ENCODE measurements around the gene FOSB. TPM values are rescaled to one million over a fixed set of nuclear protein-coding genes. Genes with fewer than 3 reads are reported as not detected.

Gene FOSB
- polyA plus RNA-seq, 1 donor from 2014 or later = 48.1 TPM

- H3K9me3 Mint-ChIP-seq = peaks cover 0 to 2% (median 0%) of the 10 kb centered on the region in 3 donors
- peaks cover 17 to 27% (median 18%) of the 10 kb centered on the region in 3 donors for H3K4me1 Mint-ChIP-seq
Observed at GRCh38 chr19:45475537-45476291, 7.9 kb downstream of the FOSB start.

GRCh38 chr19:45476304-45476703 lies 8.5 kb downstream of the FOSB start:
- peaks cover 0 to 2% (median 0%) of the 10 kb centered on the region in 3 donors for H3K9me3 Mint-ChIP-seq
- H3K27me3 Mint-ChIP-seq = peaks cover 29% of the 10 kb centered on the region
- H3K4me3 Mint-ChIP-seq = peak overlapping the region; percentile 21 to 99 (median 37)
- H3K4me1 Mint-ChIP-seq = peaks cover 17 to 27% (median 18%) of the 10 kb centered on the region in 3 donors
- H3K36me3 Mint-ChIP-seq = peaks cover 2% of the 10 kb centered on the region
- peak overlapping the region in 2 of 3 donors; percentile 95 to 100 for H3K27ac Mint-ChIP-seq

More at GRCh38 chr19:45475537-45476291, 7.9 kb downstream of the FOSB start:
- Mint-ChIP-seq H3K27me3 (peaks cover 30% of the 10 kb centered on the region), H3K27ac (peak overlapping the region; percentile 80 to 100 (median 95)), H3K36me3 (peaks cover 2% of the 10 kb centered on the region), H3K4me3 (peak overlapping the region; percentile 20 to 99 (median 39))

- Mint-ChIP-seq H3K4me3 (peak overlapping the region in 2 of 4 donors; percentile 32 to 67), H3K27ac (peak overlapping the region; percentile 59 to 100 (median 99)), H3K36me3 (peaks cover 2% of the 10 kb centered on the region), H3K27me3 (peaks cover 26% of the 10 kb centered on the region), H3K4me1 (peaks cover 16 to 27% (median 18%) of the 10 kb centered on the region in 3 donors), H3K9me3 (peaks cover 0 to 2% (median 0%) of the 10 kb centered on the region in 3 donors)
Observed at GRCh38 chr19:45477186-45477585, 9.4 kb downstream of the FOSB start.

DNA sequence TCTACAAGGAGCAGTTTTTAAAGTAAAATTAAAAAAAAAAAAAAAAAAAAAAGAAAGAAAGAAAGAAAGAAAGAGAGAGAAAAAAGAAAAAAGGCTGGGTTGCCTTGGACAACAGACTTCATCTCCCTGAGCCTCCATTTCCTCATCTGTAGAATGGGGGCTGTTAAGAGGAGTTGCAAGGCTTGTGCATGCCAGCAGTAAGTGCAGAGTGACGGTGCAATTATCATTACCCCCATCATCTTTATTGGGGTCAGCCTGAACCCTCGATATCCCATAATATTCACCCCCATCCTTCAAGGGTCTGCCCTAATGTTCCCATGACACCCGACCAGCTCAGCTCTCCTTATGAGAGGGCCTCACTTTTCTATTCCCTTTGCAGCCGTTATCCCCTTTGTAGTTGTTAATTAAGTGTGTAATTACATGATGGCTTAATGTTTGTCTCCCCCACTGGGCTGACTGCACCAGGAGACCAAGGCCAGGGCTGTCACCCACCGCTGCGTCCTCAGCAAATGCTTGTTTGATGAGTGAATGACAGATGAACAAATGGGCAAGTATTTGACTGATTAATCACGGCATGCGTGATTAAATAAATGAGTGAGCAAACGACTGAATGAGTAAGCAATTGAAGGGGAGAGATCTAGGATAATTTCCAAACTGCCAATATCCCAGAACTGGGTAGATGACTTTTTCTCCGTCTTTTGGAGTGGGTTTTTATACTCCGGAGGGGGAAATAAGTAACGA lies 10.1 kb downstream of the FOSB start:
- Mint-ChIP-seq H3K4me3 (peak overlapping the region; percentile 86 to 96 (median 95)), H3K36me3 (peaks cover under 1% of the 10 kb centered on the region), H3K4me1 (peaks cover 10 to 27% (median 18%) of the 10 kb centered on the region in 3 donors), H3K27me3 (peaks cover 20% of the 10 kb centered on the region), H3K27ac (peak overlapping the region; percentile 99 to 100 (median 99)), H3K9me3 (peaks cover 0 to 2% (median 0%) of the 10 kb centered on the region in 3 donors)

GRCh38 chr19:45478454-45479238 lies 10.8 kb downstream of the FOSB start:
- peak overlapping the region; percentile 86 to 96 (median 95) for H3K4me3 Mint-ChIP-seq
- H3K36me3 Mint-ChIP-seq = no peaks in the 10 kb centered on the region
- H3K27me3 Mint-ChIP-seq = peaks cover 16% of the 10 kb centered on the region
- H3K9me3 Mint-ChIP-seq = peaks cover 0 to 2% (median 0%) of the 10 kb centered on the region in 3 donors
- H3K27ac Mint-ChIP-seq = peak overlapping the region; percentile 99 to 100 (median 99)
- peaks cover 10 to 27% (median 18%) of the 10 kb centered on the region in 3 donors for H3K4me1 Mint-ChIP-seq

- Mint-ChIP-seq H3K27ac (no peak overlapping the region), H3K9me3 (no peaks in the 10 kb centered on the region), H3K36me3 (no peaks in the 10 kb centered on the region), H3K4me1 (peaks cover 14 to 18% (median 16%) of the 10 kb centered on the region in 3 donors), H3K27me3 (no peaks in the 10 kb centered on the region), H3K4me3 (no peak overlapping the region)
Observed at GRCh38 chr19:45483033-45483432, 15.2 kb downstream of the FOSB start.

- Mint-ChIP-seq H3K27me3 (peaks cover 3% of the 10 kb centered on the region), H3K27ac (no peak overlapping the region), H3K4me1 (peaks cover 3 to 11% (median 9%) of the 10 kb centered on the region in 3 donors), H3K9me3 (no peaks in the 10 kb centered on the region), H3K4me3 (peak overlapping the region in 1 of 4 donors; percentile 54), H3K36me3 (no peaks in the 10 kb centered on the region)
Observed at GRCh38 chr19:45484273-45484945, 16.6 kb downstream of the FOSB start.

DNA sequence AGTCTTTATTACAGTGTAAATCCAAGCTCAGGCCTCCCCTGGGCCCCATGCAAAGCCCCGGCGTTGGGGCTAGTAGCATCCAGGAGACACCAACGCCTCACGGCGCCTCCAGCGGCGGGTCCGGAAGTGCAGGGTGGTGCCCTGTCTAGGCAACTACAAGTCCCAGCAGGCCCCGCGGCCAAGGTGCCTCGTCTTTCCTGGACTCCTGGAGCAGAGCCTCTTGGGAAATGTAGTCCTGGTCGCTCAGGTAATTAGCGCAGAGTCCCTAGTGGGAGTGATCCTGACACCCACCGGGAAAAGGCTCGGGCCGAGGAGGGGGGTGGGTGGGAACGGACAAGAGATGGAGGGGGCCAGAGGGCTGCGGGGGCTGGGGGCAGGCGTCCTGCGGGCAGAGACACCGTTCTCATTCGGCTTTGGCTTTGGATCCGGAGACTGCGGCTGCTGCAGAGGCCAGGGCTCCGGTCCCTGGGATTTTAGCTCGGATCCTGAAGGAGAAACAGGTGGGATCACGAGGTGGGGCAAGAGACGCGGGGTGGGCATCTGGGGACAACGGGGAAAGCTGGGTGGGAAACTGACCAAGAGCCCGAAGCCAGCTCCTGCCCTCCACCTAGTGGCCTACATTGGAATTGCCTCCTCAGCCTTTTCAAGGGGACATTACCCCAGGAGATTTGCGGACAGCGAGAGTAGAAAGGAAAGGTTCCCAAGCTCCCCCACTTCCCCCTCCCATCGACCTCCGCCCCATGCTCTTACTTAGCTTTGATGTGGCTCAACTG lies 17.7 kb downstream of the FOSB start:
- Mint-ChIP-seq H3K27ac (peak overlapping the region; percentile 76 to 80 (median 78)), H3K27me3 (peaks cover 3% of the 10 kb centered on the region), H3K36me3 (no peaks in the 10 kb centered on the region), H3K4me3 (peak overlapping the region; percentile 85 to 98 (median 94)), H3K9me3 (no peaks in the 10 kb centered on the region), H3K4me1 (peaks cover 3 to 9% (median 9%) of the 10 kb centered on the region in 3 donors)

GRCh38 chr19:45488708-45489107 lies 20.9 kb downstream of the FOSB start:
- peaks cover 9 to 16% (median 16%) of the 10 kb centered on the region in 3 donors for H3K4me1 Mint-ChIP-seq
- H3K27me3 Mint-ChIP-seq = peaks cover 14% of the 10 kb centered on the region
- no peak overlapping the region for H3K4me3 Mint-ChIP-seq
- H3K36me3 Mint-ChIP-seq = peaks cover 2% of the 10 kb centered on the region
- H3K9me3 Mint-ChIP-seq = no peaks in the 10 kb centered on the region
- H3K27ac Mint-ChIP-seq = peak overlapping the region in 1 of 3 donors; percentile 71

DNA sequence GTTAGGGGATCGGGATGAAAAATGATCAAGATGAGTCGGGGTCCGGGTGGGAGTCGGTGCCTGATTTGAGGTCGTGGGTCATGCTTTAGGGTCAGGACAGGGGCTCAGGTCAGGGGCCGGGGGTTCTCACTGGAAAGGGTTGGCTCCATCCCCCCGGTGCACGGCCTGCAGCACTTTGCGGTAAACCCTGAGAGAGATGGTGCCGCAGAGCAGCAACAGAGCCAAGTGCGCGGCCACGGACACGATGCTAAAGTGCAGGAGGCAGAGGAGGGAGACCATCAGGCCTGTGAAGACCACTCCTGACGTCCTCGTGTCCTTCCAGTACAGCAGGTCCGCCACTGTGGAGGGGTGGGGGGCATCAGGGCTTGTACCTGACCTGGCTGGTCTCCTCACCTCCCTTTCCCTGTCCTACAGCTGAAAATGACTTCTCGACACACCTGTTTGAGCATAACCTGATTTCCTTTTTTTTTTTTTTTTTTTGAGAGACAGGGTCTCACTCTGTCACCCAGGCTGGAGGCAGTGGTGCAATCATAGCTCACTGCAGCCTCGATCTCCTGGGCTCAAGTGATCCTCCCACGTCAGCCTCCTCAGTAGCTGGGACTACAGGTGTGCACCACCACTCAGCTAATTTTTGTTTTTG lies 21.5 kb downstream of the FOSB start:
- Mint-ChIP-seq H3K27me3 (peaks cover 14% of the 10 kb centered on the region), H3K4me1 (peaks cover 10 to 15% (median 15%) of the 10 kb centered on the region in 3 donors), H3K4me3 (no peak overlapping the region), H3K36me3 (peaks cover 2% of the 10 kb centered on the region), H3K9me3 (no peaks in the 10 kb centered on the region), H3K27ac (no peak overlapping the region)

GRCh38 chr19:45492137-45492626 lies 24.4 kb downstream of the FOSB start:
- peak overlapping the region in 1 of 4 donors; percentile 12 for H3K4me3 Mint-ChIP-seq
- H3K4me1 Mint-ChIP-seq = peaks cover 11 to 17% (median 15%) of the 10 kb centered on the region in 3 donors
- peaks cover 24% of the 10 kb centered on the region for H3K27me3 Mint-ChIP-seq
- H3K9me3 Mint-ChIP-seq = no peaks in the 10 kb centered on the region
- peaks cover 2% of the 10 kb centered on the region for H3K36me3 Mint-ChIP-seq
- H3K27ac Mint-ChIP-seq = peak overlapping the region in 2 of 3 donors; percentile 16 to 64

- peaks cover 2% of the 10 kb centered on the region for H3K36me3 Mint-ChIP-seq
- peak overlapping the region in 1 of 3 donors; percentile 54 for H3K27ac Mint-ChIP-seq
- no peaks in the 10 kb centered on the region for H3K9me3 Mint-ChIP-seq
- H3K4me3 Mint-ChIP-seq = peak overlapping the region in 3 of 4 donors; percentile 30 to 73 (median 49)
- H3K4me1 Mint-ChIP-seq = peaks cover 12 to 21% (median 18%) of the 10 kb centered on the region in 3 donors
- H3K27me3 Mint-ChIP-seq = peaks cover 24% of the 10 kb centered on the region
Observed at GRCh38 chr19:45492627-45493470, 25.1 kb downstream of the FOSB start.
